Sigmoid colon (tissue), 4 donors: ENCODE results near the gene CMTR1.

Source experiments
- POLR2A ChIP-seq, 2 donors: fragments of 450-650 bp; IDR thresholded peaks; one replicate each; pipeline ENCODE4 v1.6.1; 2016; ENCODE audit warnings: antibody characterized with exemption in 2 of 2, mild to moderate bottlenecking in 2 of 2, moderate library complexity in 2 of 2
- POLR2AphosphoS5 ChIP-seq, 4 donors: sonication (generic); formaldehyde crosslinking; IDR thresholded peaks; one replicate each; pipeline ENCODE4 v1.6.1; 2017; ENCODE audit warnings: antibody characterized with exemption in 4 of 4
- TF ChIP-seq, protein P1 (sequence below), 4 experiments: fragments of 450-650 bp in 3 of 4; fragments of 200-600 bp in 1 of 4; IDR thresholded peaks; one replicate each; pipeline ENCODE4 v1.5.1; 2016 to 2019; ENCODE audit warnings: antibody characterized with exemption in 4 of 4, mild to moderate bottlenecking in 3 of 4, moderate library complexity in 2 of 4

DNA sequence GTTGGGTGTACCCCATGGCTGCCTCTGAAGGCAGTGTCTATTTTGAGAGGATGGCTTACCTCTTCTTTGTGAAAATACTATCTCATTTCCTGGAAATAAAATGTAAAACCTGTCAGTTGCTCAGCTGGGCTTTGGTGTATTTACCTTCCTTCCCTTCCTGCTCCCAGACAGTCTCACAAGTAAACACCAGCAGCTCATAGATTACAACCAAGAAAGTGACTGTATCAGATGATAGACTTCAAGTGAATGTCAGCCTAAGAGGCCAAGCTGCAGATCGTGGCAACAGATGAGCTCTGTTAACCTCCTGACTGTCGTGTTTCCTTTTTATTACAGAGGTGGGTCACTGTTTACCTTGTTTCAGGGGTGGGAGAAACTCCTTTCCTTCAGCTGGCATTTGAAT is 41.9 kb upstream of the CMTR1 start:
- TF ChIP-seq POLR2A (IDR thresholded peaks at IDR 0.05) (no peak), POLR2AphosphoS5 (IDR thresholded peaks at IDR 0.05) (no peak)
- TF ChIP-seq, protein P1, sequence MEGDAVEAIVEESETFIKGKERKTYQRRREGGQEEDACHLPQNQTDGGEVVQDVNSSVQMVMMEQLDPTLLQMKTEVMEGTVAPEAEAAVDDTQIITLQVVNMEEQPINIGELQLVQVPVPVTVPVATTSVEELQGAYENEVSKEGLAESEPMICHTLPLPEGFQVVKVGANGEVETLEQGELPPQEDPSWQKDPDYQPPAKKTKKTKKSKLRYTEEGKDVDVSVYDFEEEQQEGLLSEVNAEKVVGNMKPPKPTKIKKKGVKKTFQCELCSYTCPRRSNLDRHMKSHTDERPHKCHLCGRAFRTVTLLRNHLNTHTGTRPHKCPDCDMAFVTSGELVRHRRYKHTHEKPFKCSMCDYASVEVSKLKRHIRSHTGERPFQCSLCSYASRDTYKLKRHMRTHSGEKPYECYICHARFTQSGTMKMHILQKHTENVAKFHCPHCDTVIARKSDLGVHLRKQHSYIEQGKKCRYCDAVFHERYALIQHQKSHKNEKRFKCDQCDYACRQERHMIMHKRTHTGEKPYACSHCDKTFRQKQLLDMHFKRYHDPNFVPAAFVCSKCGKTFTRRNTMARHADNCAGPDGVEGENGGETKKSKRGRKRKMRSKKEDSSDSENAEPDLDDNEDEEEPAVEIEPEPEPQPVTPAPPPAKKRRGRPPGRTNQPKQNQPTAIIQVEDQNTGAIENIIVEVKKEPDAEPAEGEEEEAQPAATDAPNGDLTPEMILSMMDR (IDR thresholded peaks at IDR 0.05): no peak
